ES-I3 (cell line): ENCODE measurements around the gene MACF1.

ENCODE experiments used
- H3K36me3 ChIP-seq: 2 replicates; pipeline ENCODE4 v1.6.1; 2013; ENCODE audit warnings: mild to moderate bottlenecking, low read length, control low read depth, moderate library complexity; ENCODE audit not compliant: insufficient read depth
- H3K4me1 ChIP-seq: 2 replicates; pipeline ENCODE4 v1.6.1; 2013; ENCODE audit warnings: mild to moderate bottlenecking, control low read depth, low read length; ENCODE audit not compliant: insufficient read depth
- H3K9ac ChIP-seq: 2 replicates; pipeline ENCODE4 v1.6.1; 2013; ENCODE audit warnings: low read depth, mild to moderate bottlenecking, low read length, moderate library complexity
- H3K9me3 ChIP-seq: 2 replicates; pipeline ENCODE4 v1.6.1; 2013; ENCODE audit warnings: mild to moderate bottlenecking, low read length, moderate library complexity; ENCODE audit not compliant: control insufficient read depth, insufficient read depth

Gene MACF1

DNA sequence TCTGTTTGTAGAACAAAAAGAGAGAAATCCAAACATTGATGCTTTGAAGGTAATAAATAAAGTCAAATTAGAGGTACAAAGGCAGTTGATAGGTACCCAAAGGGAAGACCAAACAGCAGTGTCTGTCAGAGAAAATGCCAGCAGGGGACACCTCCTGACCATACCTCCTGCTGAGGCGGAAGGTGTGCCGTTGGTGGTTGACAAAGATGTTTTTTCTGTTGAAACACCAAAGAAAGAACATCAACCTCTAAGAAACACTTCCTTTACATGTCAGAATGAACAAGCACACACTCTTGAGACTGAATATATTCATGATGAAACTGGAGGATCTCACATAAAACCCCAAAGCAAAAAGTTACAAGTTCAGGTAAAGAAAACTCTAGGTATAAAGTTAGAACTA, 128.3 kb downstream of the MACF1 start:
- Histone ChIP-seq H3K9me3 (no peaks in the 10 kb centered on the region), H3K9ac (no peak overlapping the region), H3K36me3 (peaks cover 51% of the 10 kb centered on the region), H3K4me1 (no peaks in the 10 kb centered on the region)

DNA sequence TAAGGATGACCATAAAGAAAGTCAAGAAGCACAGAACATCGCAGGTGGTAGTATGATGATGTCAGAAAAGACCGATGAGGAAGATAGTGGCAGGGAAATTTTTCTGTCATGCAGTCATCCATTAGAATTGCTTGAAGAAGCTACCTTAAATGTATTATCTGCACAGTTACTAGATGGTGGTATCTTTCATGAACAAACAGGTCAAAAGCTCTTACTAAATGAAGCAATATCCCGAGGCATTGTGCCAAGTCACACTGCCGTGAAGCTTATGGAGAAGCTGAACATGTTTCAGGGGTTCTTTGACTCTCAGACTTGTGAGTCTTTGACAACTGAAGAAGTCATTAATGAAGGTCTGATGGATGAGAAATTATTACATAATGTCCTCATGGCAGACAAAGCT, 128.8 kb downstream of the MACF1 start:
- Histone ChIP-seq H3K36me3 (peaks cover 50% of the 10 kb centered on the region), H3K4me1 (no peaks in the 10 kb centered on the region), H3K9me3 (no peaks in the 10 kb centered on the region), H3K9ac (no peak overlapping the region)

DNA sequence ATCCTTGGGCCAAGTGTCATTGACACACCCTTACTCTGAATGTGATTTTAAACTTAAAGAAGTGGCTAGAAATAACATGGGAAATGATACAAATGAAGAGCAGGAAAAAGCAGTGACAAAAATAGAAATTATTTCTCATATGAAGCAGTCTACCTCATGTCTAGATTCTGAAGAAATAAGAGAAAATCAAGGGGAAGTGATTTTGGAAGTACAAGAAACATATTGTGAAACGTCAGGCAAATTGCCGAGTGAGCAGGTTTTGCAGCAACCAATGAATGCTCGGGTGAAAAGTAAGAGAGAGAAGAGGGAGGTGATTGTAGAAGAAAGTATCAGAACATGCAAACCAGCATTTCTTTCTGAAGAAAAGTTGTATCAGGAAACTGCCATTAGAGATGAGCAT, 130.7 kb downstream of the MACF1 start:
- H3K4me1 ChIP-seq, result no peaks in the 10 kb centered on the region
- H3K9ac ChIP-seq, result no peak overlapping the region
- H3K36me3 ChIP-seq, result peaks cover 59% of the 10 kb centered on the region
- no peaks in the 10 kb centered on the region for H3K9me3 ChIP-seq

DNA sequence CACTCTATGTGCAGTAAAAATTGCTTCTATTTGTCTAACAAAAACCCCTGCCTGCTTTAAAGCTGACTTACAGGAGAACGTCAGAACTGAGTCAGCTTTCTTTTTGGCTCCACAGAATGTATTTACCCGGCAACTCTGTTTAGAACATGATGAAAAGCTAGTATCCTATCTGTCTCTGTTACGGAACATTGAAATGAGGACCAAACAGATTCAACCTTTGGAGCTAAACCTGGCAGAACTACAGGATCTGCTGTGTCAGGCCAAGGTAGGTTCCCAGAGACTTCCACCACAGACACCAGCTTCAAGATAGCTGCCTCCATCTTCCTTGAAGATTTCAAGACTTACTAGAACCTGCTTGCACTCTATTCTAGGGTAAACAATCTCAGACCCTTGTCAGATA, 132.6 kb downstream of the MACF1 start:
- no peaks in the 10 kb centered on the region for H3K4me1 ChIP-seq
- no peaks in the 10 kb centered on the region for H3K9me3 ChIP-seq
- peaks cover 60% of the 10 kb centered on the region for H3K36me3 ChIP-seq
- no peak overlapping the region for H3K9ac ChIP-seq

DNA sequence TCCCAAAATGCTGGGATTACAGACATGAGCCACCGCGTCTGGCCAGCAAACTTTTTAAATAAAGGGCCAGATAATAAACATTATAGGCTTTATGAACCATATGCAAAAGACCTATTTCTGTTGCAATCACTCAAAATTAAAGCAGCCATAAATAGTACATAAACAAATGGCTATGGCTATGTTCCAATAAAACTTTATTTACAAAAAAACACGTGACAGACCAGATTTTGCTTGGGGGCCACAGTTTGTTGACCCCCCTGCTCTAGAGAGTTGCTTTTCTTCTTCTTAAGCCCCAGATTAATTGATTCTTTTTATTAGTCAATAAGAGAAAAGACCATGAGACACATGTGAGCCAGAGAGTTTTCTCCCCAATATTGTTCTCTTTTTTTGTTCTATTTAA, 138.3 kb downstream of the MACF1 start:
- Histone ChIP-seq H3K9me3 (no peaks in the 10 kb centered on the region), H3K4me1 (no peaks in the 10 kb centered on the region), H3K9ac (no peak overlapping the region), H3K36me3 (peaks cover 39% of the 10 kb centered on the region)

DNA sequence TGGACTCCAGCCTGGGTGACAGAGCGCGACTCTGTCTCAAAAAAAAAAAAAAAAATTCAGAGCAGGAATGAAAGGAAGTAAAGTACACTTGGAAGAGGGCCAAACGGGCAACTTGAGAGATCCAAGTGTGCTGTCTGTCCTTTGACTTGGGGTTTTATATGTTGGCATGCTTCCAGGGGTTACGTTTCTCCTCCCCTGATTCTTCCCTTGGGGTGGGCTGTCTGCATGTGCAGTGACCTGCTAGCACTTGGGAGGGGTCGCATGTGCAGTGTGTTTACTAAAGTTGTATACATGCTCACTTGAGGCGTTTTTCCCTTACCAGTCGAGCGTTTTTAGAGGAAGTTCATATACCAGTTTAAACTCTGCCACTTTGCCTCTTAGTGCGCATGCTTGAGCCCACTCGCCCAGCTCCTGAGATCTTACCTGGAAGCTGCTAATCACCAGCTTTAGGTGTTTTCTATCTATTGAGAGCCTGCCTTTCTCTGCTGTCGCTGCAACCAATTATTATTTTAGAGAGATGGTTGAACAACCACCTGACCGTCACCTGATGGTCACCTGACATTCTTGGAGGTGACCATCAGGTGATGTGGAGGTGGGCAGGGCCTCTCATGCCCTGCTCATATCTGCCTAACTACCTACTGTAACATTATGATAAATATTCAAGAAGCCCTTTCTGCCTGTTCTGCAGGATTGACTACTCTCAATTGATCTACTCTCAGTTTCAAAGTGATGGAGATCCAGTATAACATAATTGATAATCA, 140.1 kb downstream of the MACF1 start:
- no peaks in the 10 kb centered on the region for H3K9me3 ChIP-seq
- H3K9ac ChIP-seq, result no peak overlapping the region
- peaks cover 42% of the 10 kb centered on the region for H3K36me3 ChIP-seq
- H3K4me1 ChIP-seq, result no peaks in the 10 kb centered on the region

DNA sequence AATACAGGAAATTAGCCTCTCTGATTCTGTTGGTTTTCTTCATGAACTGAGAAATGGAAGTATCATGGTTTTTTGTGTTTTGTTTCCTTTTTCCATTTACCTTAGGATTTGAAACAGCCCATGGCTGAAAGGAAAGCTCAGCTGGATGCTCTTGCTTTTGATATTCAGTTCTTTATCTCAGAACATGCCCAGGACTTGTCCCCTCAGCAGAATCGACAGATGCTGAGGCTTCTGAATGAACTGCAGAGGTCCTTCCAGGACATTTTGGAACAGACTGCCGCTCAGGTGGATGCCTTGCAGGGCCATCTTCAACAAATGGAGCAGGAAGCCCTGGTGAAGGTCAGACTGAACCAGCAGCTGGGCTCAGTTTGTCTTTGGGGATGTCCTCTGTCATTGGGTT, 142.4 kb downstream of the MACF1 start:
- H3K36me3 ChIP-seq, result peaks cover 38% of the 10 kb centered on the region
- no peaks in the 10 kb centered on the region for H3K9me3 ChIP-seq
- no peak overlapping the region for H3K9ac ChIP-seq
- H3K4me1 ChIP-seq, result no peaks in the 10 kb centered on the region

DNA sequence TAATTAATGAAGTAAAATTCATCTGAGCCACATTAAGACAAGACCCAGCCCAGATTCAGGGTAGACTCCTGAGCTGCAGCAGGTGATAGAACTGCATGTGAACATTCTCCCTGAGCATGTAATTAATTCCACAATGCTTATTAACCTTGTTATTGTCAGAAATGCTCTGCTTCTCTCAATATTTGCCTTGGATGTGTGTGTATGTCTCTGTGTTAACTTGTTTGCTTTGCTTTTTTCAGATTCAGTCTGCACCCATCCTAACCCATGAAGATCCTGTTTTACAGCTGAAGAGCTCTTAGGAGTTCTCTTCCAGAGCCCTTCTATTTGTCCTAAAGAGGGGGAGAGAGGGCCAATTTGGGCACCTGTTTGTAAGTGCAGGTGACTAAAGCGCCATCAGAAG, 143.8 kb downstream of the MACF1 start:
- H3K4me1 ChIP-seq, result no peaks in the 10 kb centered on the region
- H3K36me3 ChIP-seq, result peaks cover 41% of the 10 kb centered on the region
- no peaks in the 10 kb centered on the region for H3K9me3 ChIP-seq
- no peak overlapping the region for H3K9ac ChIP-seq

DNA sequence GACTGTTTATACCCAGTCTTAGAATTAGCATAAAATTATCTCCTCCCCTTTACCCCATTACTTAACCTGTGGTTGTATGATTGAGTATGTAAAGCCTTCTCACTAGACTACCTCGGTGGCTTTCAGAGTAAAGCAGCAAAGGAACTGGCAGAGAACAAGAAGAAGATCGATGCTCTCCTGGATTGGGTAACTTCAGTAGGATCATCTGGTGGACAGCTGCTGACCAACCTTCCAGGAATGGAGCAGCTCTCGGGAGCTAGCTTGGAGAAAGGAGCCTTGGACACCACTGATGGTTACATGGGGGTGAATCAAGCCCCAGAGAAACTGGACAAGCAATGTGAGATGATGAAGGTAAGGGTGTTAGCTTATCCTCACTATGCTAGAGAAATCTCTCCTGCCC, 148.4 kb downstream of the MACF1 start:
- Histone ChIP-seq H3K9ac (no peak overlapping the region), H3K4me1 (no peaks in the 10 kb centered on the region), H3K36me3 (peaks cover 61% of the 10 kb centered on the region), H3K9me3 (no peaks in the 10 kb centered on the region)

DNA sequence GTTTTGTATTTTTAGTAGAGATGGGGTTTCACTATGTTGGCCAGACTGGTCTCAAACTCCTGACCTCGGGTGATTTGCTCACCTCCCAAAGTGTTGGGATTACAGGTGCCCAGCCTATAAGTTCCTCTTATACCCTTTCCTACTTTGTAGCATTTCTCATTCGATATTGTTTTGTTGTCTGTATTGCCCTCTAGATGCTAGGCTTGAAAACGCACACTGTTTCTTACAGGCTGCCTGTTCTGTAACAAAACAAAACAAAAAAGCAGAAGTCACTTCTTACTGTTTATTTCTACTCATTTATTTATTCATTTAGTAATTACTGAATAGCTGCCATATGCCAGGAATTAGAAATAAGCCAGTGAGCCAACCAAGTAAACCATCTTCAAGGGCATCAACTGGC, 150.1 kb downstream of the MACF1 start:
- Histone ChIP-seq H3K36me3 (peaks cover 59% of the 10 kb centered on the region), H3K4me1 (no peaks in the 10 kb centered on the region), H3K9me3 (no peaks in the 10 kb centered on the region), H3K9ac (no peak overlapping the region)

DNA sequence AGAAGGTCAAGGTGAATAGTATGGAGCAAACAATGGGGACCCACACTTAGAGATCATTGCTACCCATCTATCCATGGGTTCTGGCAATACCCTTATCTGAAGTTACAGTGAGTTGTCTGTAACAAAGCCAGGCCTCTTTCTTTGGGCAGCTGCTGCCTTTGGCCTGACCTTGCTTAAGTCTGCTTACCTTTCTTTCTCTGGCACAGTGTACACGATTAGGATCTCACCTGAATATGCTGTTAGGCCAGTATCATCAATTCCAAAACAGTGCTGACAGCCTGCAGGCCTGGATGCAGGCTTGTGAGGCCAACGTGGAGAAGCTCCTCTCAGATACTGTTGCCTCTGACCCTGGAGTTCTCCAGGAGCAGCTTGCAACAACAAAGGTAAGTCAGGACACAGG, 154.0 kb downstream of the MACF1 start:
- H3K36me3 ChIP-seq, result peaks cover 53% of the 10 kb centered on the region

DNA sequence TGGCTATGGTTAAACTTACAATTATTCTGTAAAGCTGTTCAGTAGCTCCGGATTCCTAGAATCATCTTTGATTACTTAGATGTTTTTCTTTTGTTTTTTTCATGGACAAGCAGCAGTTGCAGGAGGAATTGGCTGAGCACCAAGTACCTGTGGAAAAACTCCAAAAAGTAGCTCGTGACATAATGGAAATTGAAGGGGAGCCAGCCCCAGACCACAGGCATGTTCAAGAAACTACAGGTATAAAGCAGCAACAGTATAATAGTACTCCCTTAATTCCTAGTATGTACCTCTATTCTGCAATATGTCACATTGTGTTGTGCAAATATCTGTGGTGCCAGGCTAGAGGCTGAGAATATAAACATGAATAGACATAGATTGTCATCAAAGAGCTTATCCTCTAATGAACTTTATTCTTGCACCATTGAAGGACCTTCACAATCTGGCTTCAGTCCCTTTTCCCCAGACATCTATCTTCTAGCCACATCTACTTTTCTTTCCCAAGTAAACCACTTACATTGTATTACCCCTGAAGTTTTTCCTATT, 154.6 kb downstream of the MACF1 start:
- Histone ChIP-seq H3K36me3 (peaks cover 50% of the 10 kb centered on the region), H3K9me3 (no peaks in the 10 kb centered on the region), H3K4me1 (no peaks in the 10 kb centered on the region), H3K9ac (no peak overlapping the region)

More for the DNA sequence above, 154.0 kb downstream of the MACF1 start:
- Histone ChIP-seq H3K9ac (no peak overlapping the region), H3K4me1 (no peaks in the 10 kb centered on the region), H3K9me3 (no peaks in the 10 kb centered on the region)

DNA sequence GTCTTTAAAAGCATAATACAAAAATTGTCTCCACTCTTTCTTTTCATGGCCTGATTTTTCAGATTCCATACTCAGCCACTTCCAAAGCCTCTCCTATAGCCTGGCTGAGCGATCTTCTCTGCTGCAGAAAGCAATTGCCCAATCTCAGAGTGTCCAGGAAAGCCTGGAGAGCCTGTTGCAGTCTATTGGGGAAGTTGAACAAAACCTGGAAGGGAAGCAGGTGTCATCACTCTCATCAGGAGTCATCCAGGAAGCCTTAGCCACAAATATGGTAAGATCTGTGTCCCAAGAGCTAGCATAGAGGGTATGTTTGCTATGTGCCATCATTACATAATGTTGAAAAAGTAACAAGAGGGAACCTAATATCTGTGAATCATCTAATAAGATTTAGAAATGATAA, 156.2 kb downstream of the MACF1 start:
- H3K9me3 ChIP-seq, result no peaks in the 10 kb centered on the region
- H3K36me3 ChIP-seq, result peaks cover 48% of the 10 kb centered on the region
- no peaks in the 10 kb centered on the region for H3K4me1 ChIP-seq
- H3K9ac ChIP-seq, result no peak overlapping the region

DNA sequence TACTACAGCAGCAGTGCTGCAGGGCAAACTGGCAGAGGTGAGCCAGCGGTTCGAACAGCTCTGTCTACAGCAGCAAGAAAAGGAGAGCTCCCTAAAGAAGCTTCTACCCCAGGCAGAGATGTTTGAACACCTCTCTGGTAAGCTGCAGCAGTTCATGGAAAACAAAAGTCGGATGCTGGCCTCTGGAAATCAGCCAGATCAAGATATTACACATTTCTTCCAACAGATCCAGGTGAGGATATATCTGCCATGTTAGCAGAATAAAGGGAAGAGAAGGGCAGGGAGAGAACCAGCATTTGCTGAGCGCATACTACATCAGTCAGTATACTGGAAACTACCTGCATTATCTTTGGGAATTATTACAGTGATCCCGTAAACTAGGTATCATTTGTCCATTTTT, 157.0 kb downstream of the MACF1 start:
- no peak overlapping the region for H3K9ac ChIP-seq
- H3K4me1 ChIP-seq, result no peaks in the 10 kb centered on the region
- H3K9me3 ChIP-seq, result no peaks in the 10 kb centered on the region
- H3K36me3 ChIP-seq, result peaks cover 48% of the 10 kb centered on the region

DNA sequence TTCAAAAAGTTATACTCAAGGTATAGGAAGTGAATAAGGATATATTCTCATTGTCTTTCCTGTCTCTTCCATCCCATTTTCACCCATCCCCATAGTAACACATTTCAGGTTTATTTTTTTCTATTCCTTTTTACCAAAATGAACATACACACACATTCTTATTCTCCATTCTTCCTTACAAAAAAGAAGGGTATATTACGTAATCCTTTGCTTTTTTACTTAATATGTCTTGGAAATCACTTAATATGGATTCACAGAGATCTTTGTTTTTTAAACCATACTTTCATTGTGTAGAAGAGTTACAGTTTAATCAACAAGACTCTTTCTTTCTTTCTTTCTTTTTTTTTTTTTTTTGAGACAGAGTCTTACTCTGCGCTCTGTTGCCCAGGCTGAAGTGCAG, 158.8 kb downstream of the MACF1 start:
- H3K9me3 ChIP-seq, result no peaks in the 10 kb centered on the region
- peaks cover 36% of the 10 kb centered on the region for H3K36me3 ChIP-seq
- no peaks in the 10 kb centered on the region for H3K4me1 ChIP-seq
- no peak overlapping the region for H3K9ac ChIP-seq
